Muscle of back (tissue), 11 donors: ENCODE measurements around the gene SPOCD1. TPM values are rescaled to one million over a fixed set of nuclear protein-coding genes. Genes with fewer than 3 reads are reported as not detected.

Experiments
- DNase-seq, 3 donors: peaks; one replicate each; pipeline versions ENCODE4 v3.0.0 to v3.0.0-alpha.2; 2013
- polyA plus RNA-seq, 10 donors: library from polyadenylated mRNA; unstranded; fragments of 120-200 nt; gene quantifications; one replicate each; pipeline ENCODE4 v1.2.1, GENCODE V29; 2013; ENCODE audit not compliant: insufficient read length in 10 of 10

Gene SPOCD1
- polyA plus RNA-seq, 10 donors, result 0.11 to 0.60 (median 0.30) TPM

GRCh38 chr1:31787786-31788137 lies 28.1 kb downstream of the SPOCD1 start:
- no peak for DNase-seq

GRCh38 chr1:31787261-31787660 lies 28.6 kb downstream of the SPOCD1 start:
- no peak for DNase-seq

- no peak for DNase-seq
Measured at GRCh38 chr1:31786366-31787060, 29.3 kb downstream of the SPOCD1 start.

- no peak for DNase-seq
Measured at GRCh38 chr1:31785947-31786290, 29.9 kb downstream of the SPOCD1 start.

GRCh38 chr1:31785020-31785946 lies 30.5 kb downstream of the SPOCD1 start:
- DNase-seq, result no peak

- DNase-seq, result no peak
Measured at GRCh38 chr1:31784356-31785019, 31.3 kb downstream of the SPOCD1 start.

- DNase-seq, result no peak
Measured at GRCh38 chr1:31783846-31784245, 32.0 kb downstream of the SPOCD1 start.

- DNase-seq, result peak in 1 of 3 donors; percentile 66
Measured at GRCh38 chr1:31782421-31783410, 33.1 kb downstream of the SPOCD1 start.

- peak in 1 of 3 donors; percentile 55 for DNase-seq
Measured at GRCh38 chr1:31781756-31782371, 34.0 kb downstream of the SPOCD1 start.

GRCh38 chr1:31781138-31781755 lies 34.6 kb downstream of the SPOCD1 start:
- peak; percentile 39 to 82 (median 59) for DNase-seq

- no peak for DNase-seq
Measured at GRCh38 chr1:31780632-31781031, 35.2 kb downstream of the SPOCD1 start.

GRCh38 chr1:31779687-31780086 lies 36.1 kb downstream of the SPOCD1 start:
- DNase-seq, result no peak

GRCh38 chr1:31778763-31779488 lies 36.9 kb downstream of the SPOCD1 start:
- no peak for DNase-seq

- DNase-seq, result no peak
Measured at GRCh38 chr1:31776516-31776915, 39.3 kb downstream of the SPOCD1 start.

- DNase-seq, result no peak
Measured at GRCh38 chr1:31776032-31776431, 39.8 kb downstream of the SPOCD1 start.

- DNase-seq, result peak in 1 of 3 donors; percentile 56
Measured at GRCh38 chr1:31775210-31775999, 40.4 kb downstream of the SPOCD1 start.

- no peak for DNase-seq
Measured at GRCh38 chr1:31774495-31774894, 41.3 kb downstream of the SPOCD1 start.

GRCh38 chr1:31773861-31774260 lies 42.0 kb downstream of the SPOCD1 start:
- DNase-seq, result no peak
